ENCODE data around the gene KDM4B.
"Not testable (repeated sequence)": the region's sequence is repeated elsewhere in the genome, so short reads cannot be mapped to it uniquely, and the experiment has no call there.

KDM4B gene

DNA sequence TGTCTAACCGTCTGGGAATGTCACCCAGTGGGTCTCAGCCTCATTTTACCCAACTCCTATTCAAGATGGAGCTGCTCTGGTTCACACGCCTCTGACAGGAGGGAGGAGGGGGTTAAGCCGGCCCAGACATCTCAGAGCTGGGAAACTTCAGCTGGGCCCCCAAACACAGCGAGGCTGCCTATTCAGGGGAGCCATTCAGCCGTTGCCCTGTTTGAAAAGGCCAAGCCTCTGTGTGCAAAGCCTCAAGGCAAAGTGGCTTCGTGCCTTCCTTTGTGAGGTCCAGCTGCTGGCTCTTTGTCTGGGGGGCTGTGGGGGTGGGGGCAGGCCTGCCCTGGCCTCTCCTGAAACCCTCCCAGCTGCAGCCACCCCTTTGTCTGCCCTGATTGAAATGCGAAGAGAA lies 224.3 kb downstream of the KDM4B start:
- POLR2A ChIA-PET, result no interaction called here
- TF ChIP-seq, protein P1, sequence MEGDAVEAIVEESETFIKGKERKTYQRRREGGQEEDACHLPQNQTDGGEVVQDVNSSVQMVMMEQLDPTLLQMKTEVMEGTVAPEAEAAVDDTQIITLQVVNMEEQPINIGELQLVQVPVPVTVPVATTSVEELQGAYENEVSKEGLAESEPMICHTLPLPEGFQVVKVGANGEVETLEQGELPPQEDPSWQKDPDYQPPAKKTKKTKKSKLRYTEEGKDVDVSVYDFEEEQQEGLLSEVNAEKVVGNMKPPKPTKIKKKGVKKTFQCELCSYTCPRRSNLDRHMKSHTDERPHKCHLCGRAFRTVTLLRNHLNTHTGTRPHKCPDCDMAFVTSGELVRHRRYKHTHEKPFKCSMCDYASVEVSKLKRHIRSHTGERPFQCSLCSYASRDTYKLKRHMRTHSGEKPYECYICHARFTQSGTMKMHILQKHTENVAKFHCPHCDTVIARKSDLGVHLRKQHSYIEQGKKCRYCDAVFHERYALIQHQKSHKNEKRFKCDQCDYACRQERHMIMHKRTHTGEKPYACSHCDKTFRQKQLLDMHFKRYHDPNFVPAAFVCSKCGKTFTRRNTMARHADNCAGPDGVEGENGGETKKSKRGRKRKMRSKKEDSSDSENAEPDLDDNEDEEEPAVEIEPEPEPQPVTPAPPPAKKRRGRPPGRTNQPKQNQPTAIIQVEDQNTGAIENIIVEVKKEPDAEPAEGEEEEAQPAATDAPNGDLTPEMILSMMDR (IDR thresholded peaks at IDR 0.05; ENCODE audit: insufficient read depth, low read length, missing control alignments), result no peak
- CTCF ChIA-PET, result interaction anchor here (1.5 kb wide), 1 partner anchor 18 kb away, joined by 3 read pairs; no protein-coding TSS in a partner anchor
- no peak overlapping the region for H3K4me3 ChIP-seq (ENCODE audit: low read depth, low read length)
- DNase-seq (ENCODE audit: low read depth, low spot score), result no peak

DNA sequence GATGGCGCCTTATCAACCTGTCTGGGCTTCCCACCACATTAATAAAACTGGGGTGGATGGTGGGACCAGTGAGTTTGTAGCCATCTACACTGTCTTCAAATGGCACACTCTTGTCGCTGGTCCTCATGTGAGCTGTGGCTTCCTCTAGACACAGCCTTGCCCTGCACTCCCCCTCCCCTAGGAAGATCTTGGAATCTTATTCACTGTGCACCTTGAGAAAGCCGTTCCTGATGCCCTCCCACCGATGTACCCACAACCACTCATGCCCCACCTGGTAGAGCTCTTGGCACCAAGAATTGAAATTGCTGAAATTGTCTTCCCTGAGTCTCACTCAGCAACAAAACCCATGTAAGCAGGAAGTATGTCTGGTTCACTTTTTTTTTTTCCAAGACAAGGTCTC lies 225.7 kb downstream of the KDM4B start:
- POLR2A ChIA-PET, result no interaction called here
- TF ChIP-seq, protein P1 (IDR thresholded peaks at IDR 0.05; ENCODE audit: insufficient read depth, low read length, missing control alignments), result no peak
- CTCF ChIA-PET, result no interaction called here
- H3K4me3 ChIP-seq (ENCODE audit: low read depth, low read length), result no peak overlapping the region
- DNase-seq (ENCODE audit: low read depth, low spot score), result no peak

DNA sequence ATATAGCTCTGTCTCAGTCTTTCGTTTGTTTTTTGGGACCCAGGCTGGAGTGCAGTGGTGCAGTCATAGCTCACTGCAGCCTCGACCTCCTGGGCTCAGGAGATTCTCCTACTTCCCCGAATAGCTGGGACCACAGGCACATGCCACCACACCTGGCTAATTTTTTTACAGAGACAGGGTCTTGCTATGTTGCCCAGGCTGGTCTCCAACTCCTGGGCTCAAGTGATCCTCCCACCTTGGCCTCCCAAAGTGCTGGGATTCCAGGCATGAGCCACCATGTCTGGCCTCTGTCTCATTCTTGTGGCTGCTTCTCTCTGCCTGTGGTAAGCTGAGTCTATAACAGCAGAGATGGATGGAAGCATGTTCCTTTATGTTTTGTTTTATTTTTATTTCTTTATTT lies 226.7 kb downstream of the KDM4B start:
- CTCF ChIA-PET; POLR2A ChIA-PET; DNase-seq (ENCODE audit: low read depth, low spot score); H3K4me3 ChIP-seq (ENCODE audit: low read depth, low read length): not testable (repeated sequence)

DNA sequence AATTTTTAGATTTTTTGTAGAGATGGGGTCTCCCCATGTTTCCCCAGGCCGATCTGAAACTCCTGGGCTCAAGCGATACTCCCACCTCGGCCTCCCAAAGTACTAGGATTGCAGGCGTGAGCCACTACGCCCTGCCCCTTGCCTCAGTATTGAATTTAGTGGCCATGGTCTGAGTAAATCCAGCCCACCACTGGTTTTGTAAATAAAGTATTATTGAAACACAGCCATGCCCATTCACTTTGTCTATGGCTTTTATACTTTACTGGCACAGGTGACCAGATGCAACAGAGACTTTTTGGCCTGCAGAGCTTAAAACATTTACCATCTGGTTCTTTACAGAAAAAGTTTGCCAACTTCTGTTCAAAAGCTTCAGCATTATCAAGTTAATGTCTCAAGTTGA lies 227.9 kb downstream of the KDM4B start:
- ChIA-PET CTCF (interaction anchor here (1.0 kb wide), 1 partner anchor 30 kb away, joined by 3 read pairs; no protein-coding TSS in a partner anchor), POLR2A (no interaction called here)
- DNase-seq (ENCODE audit: low read depth, low spot score), result no peak
- no peak overlapping the region for H3K4me3 ChIP-seq (ENCODE audit: low read depth, low read length)
- TF ChIP-seq, protein P1 (IDR thresholded peaks at IDR 0.05; ENCODE audit: insufficient read depth, low read length, missing control alignments), result no peak

DNA sequence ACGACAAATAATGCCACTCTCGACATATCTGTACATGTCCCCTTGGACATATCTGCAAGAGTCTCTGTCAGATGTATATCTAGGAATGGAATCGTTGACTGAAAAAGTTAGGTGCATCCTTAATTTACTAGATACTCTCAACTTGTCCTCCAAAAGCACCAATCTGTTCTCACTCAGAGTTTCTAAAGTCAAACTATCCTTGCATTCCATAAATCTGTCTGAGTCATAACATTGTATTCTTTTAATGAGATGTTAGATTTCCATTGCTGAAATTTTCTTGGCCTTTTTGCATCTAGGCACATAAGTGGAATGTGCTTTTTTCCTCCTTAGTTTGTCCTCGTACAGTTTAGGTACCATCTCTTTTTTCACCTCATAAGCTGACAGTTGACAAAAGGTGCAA lies 231.9 kb downstream of the KDM4B start:
- H3K4me3 ChIP-seq (ENCODE audit: low read depth, low read length), result no peak overlapping the region
- TF ChIP-seq, protein P1 (IDR thresholded peaks at IDR 0.05; ENCODE audit: insufficient read depth, low read length, missing control alignments), result no peak
- no peak for DNase-seq (ENCODE audit: low read depth, low spot score)
- ChIA-PET CTCF (no interaction called here), POLR2A (no interaction called here)

DNA sequence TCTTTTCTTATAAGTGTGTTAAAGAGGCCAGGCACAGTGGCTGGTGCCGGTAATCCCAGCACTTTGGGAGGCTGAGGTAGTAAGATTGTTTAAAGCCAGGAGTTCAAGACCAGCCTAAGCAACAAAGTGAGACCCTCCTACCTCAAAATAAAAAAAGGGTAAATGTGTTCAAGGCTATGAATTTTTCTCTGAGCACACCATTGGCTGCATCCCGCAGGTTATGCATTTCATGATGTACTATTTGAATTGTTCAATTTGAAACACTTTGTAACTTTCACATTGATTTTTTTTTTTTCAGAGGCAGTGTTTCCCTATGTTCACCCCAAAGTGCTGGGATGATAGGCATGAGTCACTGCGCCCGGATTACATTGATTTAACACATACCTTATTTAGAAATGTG lies 233.6 kb downstream of the KDM4B start:
- TF ChIP-seq, protein P1 (IDR thresholded peaks at IDR 0.05; ENCODE audit: insufficient read depth, low read length, missing control alignments), result no peak
- DNase-seq (ENCODE audit: low read depth, low spot score), result no peak
- ChIA-PET POLR2A (no interaction called here), CTCF (no interaction called here)
- no peak overlapping the region for H3K4me3 ChIP-seq (ENCODE audit: low read depth, low read length)

Data from AG04449 (cell line).